OCI-LY1 (cell line): ENCODE measurements around the gene ZNF440.
A peak's percentile ranks its signal among the peaks of the same experiment; 100 is the strongest.

ENCODE experiments used
- H2AFZ ChIP-seq: fragments of 200-600 bp; sonication (generic), shearing (Covaris generic); 2 replicates; pipeline ENCODE4 v1.6.0; 2014; ENCODE audit warnings: antibody characterized with exemption, mild to moderate bottlenecking, low read length
- H3F3A ChIP-seq: fragments of 200-600 bp; sonication (generic), shearing (Covaris generic); 2 replicates; pipeline ENCODE4 v1.6.0; 2014; ENCODE audit warnings: mild to moderate bottlenecking, antibody characterized with exemption, low read length, moderate library complexity; ENCODE audit not compliant: insufficient read depth
- H3K27ac ChIP-seq: fragments of 200-600 bp; sonication (generic); 2 replicates; pipeline ENCODE4 v1.5.1; 2014; ENCODE audit warnings: low read length, mixed run types, mild to moderate bottlenecking, low read depth; ENCODE audit not compliant: poor library complexity, severe bottlenecking
- H3K27me3 ChIP-seq: fragments of 200-600 bp; sonication (generic); 2 replicates; pipeline ENCODE4 v1.6.0; 2014; ENCODE audit warnings: antibody characterized with exemption, mild to moderate bottlenecking, low read length, moderate library complexity; ENCODE audit not compliant: insufficient read depth
- H3K36me3 ChIP-seq: fragments of 200-600 bp; sonication (generic); 2 replicates; pipeline ENCODE4 v1.6.1; 2014; ENCODE audit warnings: mild to moderate bottlenecking, antibody characterized with exemption, low read length, moderate library complexity, mixed read lengths; ENCODE audit not compliant: insufficient read depth
- H3K4me1 ChIP-seq: fragments of 200-600 bp; sonication (generic); 2 replicates; pipeline ENCODE4 v1.5.1; 2014; ENCODE audit warnings: mild to moderate bottlenecking, low read length, moderate library complexity; ENCODE audit not compliant: insufficient read depth, severe bottlenecking
- H3K4me2 ChIP-seq: fragments of 200-600 bp; sonication (generic), shearing (Covaris generic); 2 replicates; pipeline ENCODE4 v1.6.1; 2014; ENCODE audit warnings: low read length
- H3K4me3 ChIP-seq: fragments of 200-600 bp; sonication (generic); 2 replicates; pipeline ENCODE4 v1.5.1; 2014; ENCODE audit warnings: low read length, low read depth, mild to moderate bottlenecking, mixed read lengths; ENCODE audit not compliant: poor library complexity, severe bottlenecking
- H3K79me2 ChIP-seq: fragments of 200-600 bp; shearing (Covaris generic); 2 replicates; pipeline ENCODE4 v1.6.1; 2016; ENCODE audit warnings: mixed run types, low read length, mixed read lengths; ENCODE audit not compliant: insufficient read depth
- H3K9ac ChIP-seq: fragments of 200-600 bp; sonication (generic), shearing (Covaris generic); 2 replicates; pipeline ENCODE4 v1.6.1; 2014; ENCODE audit warnings: mild to moderate bottlenecking, low read length, mixed read lengths
- H3K9me2 ChIP-seq: fragments of 200-600 bp; sonication (generic), shearing (Covaris generic); 2 replicates; pipeline ENCODE4 v1.6.1; 2014; ENCODE audit warnings: low read depth, mild to moderate bottlenecking, low read length, mixed read lengths
- H3K9me3 ChIP-seq: fragments of 200-600 bp; shearing (Covaris generic); 2 replicates; pipeline ENCODE4 v1.6.1; 2014; ENCODE audit warnings: low read length, mixed read lengths
- H4K20me1 ChIP-seq: fragments of 200-600 bp; sonication (generic), shearing (Covaris generic); 2 replicates; pipeline ENCODE4 v1.6.0; 2016; ENCODE audit warnings: mild to moderate bottlenecking, low read length; ENCODE audit not compliant: insufficient read depth
- EZH2 ChIP-seq: fragments of 200-600 bp; sonication (generic), shearing (Covaris generic); IDR thresholded peaks from 2 replicates; pipeline ENCODE4 v1.8.0; 2017; ENCODE audit warnings: borderline replicate concordance, mixed run types, mild to moderate bottlenecking, antibody characterized with exemption, low read length, moderate library complexity, mixed read lengths
- TF ChIP-seq, protein P1 (sequence below): fragments of 200-600 bp; sonication (generic), shearing (Covaris generic); IDR thresholded peaks from 2 replicates; pipeline ENCODE4 v1.5.1; 2017; ENCODE audit warnings: mild to moderate bottlenecking, antibody characterized with exemption, low read length, moderate library complexity, mixed read lengths

ZNF440 gene

DNA sequence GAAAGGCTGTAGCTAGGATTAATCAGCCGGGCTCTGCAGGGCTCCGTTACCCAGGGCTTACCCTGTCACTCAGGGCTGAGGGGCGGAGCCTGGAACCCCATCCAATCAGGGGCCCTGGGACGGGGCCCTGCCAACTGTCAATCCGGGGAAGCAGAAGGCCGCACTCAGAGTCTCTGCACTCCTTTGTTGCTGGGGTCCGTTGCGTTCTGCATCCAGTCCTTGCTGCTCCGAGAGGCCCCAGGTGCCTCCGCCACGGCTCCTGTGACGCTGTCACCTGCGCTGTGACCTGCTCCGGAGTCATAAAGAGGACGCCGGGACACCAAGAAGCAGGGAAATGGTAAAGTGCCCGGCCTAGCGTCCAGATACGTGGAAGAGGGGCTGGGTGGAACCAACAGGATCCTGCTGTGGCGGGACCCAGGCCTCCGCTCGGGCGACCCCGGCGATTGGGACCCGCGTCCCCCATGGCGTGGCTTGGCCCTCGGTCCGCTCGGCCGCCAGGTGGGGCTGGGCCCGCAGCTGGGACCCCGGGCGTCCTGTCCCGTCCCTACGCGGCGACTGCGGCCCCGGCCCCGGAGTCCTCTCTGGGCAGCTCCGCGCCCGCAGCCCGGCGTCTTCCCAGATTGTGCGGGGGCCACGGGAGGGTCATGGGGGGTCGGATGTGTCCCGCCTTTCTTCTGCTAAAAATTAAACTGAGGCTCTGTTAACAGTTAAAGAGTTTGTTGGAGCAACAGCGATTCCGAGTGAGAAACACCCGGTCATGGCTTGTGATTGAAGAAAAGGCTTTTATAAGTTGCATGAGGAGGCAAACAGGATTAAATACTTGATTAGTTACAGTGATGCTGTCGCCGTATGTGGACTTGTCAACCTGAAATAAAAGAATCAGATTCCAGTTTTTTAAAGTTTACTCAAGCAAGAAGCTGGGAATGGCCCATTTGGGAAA, 15.4 kb upstream of the ZNF440 start, which contains the start of gene ZNF491:
Gene ZNF491 (plus strand): TSS at position 133 of the 940 bp plus-strand sequence. CDS start 7,431 bp downstream, outside the sequence.
- H3K9ac ChIP-seq: peak within 1 kb of the TSS; percentile 68
- peaks cover 13% of the 10 kb centered on the region for H3K4me1 ChIP-seq
- no peak for TF ChIP-seq EZH2
- TF ChIP-seq, protein P1, sequence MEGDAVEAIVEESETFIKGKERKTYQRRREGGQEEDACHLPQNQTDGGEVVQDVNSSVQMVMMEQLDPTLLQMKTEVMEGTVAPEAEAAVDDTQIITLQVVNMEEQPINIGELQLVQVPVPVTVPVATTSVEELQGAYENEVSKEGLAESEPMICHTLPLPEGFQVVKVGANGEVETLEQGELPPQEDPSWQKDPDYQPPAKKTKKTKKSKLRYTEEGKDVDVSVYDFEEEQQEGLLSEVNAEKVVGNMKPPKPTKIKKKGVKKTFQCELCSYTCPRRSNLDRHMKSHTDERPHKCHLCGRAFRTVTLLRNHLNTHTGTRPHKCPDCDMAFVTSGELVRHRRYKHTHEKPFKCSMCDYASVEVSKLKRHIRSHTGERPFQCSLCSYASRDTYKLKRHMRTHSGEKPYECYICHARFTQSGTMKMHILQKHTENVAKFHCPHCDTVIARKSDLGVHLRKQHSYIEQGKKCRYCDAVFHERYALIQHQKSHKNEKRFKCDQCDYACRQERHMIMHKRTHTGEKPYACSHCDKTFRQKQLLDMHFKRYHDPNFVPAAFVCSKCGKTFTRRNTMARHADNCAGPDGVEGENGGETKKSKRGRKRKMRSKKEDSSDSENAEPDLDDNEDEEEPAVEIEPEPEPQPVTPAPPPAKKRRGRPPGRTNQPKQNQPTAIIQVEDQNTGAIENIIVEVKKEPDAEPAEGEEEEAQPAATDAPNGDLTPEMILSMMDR: peak; percentile 34; the same call in 1 of the 2 replicates
- peaks cover 6% of the 10 kb centered on the region; the same call in 1 of the 2 replicates for H3K9me3 ChIP-seq
- no peak within 1 kb of the TSS for H2AFZ ChIP-seq
- H3F3A ChIP-seq: no peaks in the 10 kb centered on the region
- peak within 1 kb of the TSS; percentile 71 for H3K4me3 ChIP-seq
- H3K9me2 ChIP-seq: no peaks in the 10 kb centered on the region
- H4K20me1 ChIP-seq: no peaks in the 10 kb centered on the region
- H3K27ac ChIP-seq: peak within 1 kb of the TSS; percentile 41
- H3K36me3 ChIP-seq: no peaks in the 10 kb centered on the region
- H3K79me2 ChIP-seq: no peaks in the 10 kb centered on the region
- peak within 1 kb of the TSS; percentile 78 for H3K4me2 ChIP-seq
- no peaks in the 10 kb centered on the region for H3K27me3 ChIP-seq

DNA sequence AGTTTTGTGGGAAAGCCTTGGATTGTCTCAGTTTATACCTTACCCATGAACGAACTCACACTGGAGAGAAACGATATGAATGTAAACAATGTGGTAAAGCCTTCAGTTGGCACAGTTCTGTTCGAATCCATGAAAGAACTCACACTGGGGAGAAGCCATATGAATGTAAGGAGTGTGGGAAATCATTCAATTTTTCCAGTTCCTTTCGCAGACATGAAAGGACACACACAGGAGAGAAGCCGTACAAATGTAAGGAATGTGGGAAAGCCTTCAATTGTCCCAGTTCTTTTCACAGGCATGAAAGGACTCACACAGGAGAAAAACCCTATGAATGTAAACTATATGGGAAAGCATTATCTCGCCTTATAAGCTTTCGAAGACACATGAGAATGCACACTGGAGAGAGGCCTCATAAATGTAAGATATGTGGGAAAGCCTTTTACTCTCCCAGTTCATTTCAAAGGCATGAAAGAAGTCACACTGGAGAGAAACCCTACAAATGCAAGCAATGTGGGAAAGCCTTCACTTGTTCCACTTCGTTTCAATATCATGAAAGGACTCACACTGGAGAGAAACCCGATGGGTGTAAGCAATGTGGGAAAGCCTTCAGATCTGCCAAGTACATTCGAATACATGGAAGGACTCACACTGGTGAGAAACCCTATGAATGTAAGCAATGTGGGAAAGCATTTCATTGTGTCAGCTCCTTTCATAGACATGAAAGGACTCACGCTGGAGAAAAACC, 7.5 kb upstream of the ZNF440 start:
- no peaks in the 10 kb centered on the region for H3K9me2 ChIP-seq
- H3K4me1 ChIP-seq: no peaks in the 10 kb centered on the region
- no peaks in the 10 kb centered on the region; the same call in 1 of the 2 replicates for H3F3A ChIP-seq
- no peaks in the 10 kb centered on the region for H4K20me1 ChIP-seq
- H3K36me3 ChIP-seq: peaks cover 6% of the 10 kb centered on the region
- H3K4me3 ChIP-seq: no peak overlapping the region
- TF ChIP-seq, protein P1: no peak
- TF ChIP-seq EZH2: no peak
- peaks cover 35% of the 10 kb centered on the region for H3K9me3 ChIP-seq
- no peak overlapping the region for H3K4me2 ChIP-seq
- no peak overlapping the region for H3K9ac ChIP-seq
- no peak overlapping the region for H2AFZ ChIP-seq
- H3K27ac ChIP-seq: no peak overlapping the region
- H3K79me2 ChIP-seq: no peaks in the 10 kb centered on the region
- no peaks in the 10 kb centered on the region for H3K27me3 ChIP-seq

DNA sequence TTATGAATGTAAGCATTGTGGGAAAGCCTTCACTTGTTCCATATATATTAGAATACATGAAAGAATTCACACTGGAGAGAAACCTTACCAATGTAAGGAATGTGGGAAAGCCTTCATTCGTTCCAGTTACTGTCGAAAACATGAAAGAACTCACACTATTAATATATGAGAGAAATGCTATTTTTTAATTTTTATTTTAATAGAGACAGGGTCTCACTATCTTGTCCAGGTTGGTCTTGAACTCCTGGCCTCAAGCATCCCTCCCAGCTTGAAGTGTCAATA, 7.0 kb upstream of the ZNF440 start:
- Histone ChIP-seq H2AFZ (no peak overlapping the region), H3K4me2 (no peak overlapping the region), H3K9me3 (peaks cover 35% of the 10 kb centered on the region), H3K4me1 (no peaks in the 10 kb centered on the region), H3K4me3 (no peak overlapping the region), H3K36me3 (peaks cover 6% of the 10 kb centered on the region), H3K9ac (no peak overlapping the region), H4K20me1 (no peaks in the 10 kb centered on the region), H3K79me2 (no peaks in the 10 kb centered on the region), H3F3A (no peaks in the 10 kb centered on the region; the same call in 1 of the 2 replicates), H3K27me3 (no peaks in the 10 kb centered on the region), H3K9me2 (no peaks in the 10 kb centered on the region), H3K27ac (no peak overlapping the region)
- TF ChIP-seq, protein P1: no peak
- TF ChIP-seq EZH2: no peak
